Mesenteric fat pad (tissue), 1 donor: ENCODE measurements around the gene EPS15. TPM values are rescaled to one million over a fixed set of nuclear protein-coding genes. Genes with fewer than 3 reads are reported as not detected.

ENCODE experiments used
- DNase-seq: peaks from one replicate; pipeline ENCODE4 v3.0.0-alpha.2; 2020; ENCODE audit warnings: low spot score
- total RNA-seq: library from RNA; stranded (reverse); fragmentation: NEBNext Ultra II Directional; extraction: Animal tissue kit (Norgen Biotek cat#: 25700); gene quantifications from one replicate; pipeline ENCODE4 v1.2.1, GENCODE V29; 2021
- donor health status: DM: yes; HTN: yes; CAD: no.

EPS15 gene
- total RNA-seq, 1 donor from 2014 or later, result 98.9 TPM

DNA sequence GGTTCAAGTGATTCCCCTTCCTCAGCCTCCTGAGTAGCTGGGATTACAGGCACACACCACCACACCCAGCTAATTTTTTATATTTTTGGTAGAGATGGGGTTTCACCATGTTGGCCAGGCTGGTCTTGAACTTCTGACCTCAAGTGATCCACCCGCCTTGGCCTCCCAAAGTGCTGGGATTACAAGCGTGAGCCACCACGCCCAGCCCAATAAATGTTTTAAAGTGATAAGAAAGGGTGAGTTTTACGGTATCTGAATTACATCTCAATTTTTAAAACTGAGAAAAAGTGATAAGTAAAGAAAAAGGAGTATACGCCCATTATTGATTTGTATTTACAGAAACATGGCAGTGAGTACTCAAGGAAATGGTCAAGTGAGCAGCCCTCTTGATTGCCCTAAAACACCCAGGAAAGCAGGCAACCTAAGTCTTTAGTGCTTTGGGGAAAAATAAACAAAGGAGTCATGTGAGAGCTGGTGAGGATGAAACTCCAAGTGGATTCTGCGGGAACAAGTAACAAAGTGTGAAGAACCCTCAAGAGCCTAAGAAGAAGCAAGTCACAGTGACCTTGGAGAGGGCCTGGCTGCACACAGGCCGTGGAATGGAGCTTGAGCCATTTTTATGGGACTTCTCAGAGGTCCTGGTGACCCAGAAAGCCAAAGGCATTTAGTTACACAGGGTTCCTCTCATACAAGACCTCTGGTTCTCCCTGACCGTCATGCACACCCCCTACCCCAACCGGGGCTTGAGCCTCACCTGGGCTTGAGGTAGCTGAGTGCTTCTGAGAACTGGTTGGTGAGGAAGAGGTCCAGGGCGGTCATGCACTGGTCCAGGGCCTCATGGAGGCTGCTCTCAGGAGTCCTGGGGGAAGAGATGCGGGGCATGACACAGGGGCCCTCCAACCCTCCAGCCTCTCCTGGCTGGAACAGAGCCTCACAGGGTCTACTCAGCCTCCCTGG, 197.8 kb downstream of the EPS15 start:
- no peak for DNase-seq

DNA sequence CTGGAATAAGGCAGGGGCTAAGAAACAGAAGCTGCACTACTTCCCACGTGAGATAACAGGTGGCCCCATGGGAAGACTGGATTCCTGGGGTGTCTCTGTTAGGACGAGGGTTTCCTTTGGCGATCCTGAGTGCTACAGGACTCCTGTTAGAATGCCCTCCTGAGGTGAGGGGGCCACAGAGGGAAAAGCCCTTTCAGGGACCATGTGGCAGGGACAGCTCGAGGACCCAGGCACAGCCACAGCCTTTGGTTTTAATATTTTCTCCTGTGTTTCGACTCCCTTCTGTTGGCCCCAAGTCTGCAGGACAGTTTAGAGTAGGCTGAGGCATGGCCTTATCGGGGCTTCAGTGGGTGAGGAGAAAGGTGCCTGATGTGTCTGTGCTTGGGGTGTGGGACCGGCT, 201.3 kb downstream of the EPS15 start:
- no peak for DNase-seq

DNA sequence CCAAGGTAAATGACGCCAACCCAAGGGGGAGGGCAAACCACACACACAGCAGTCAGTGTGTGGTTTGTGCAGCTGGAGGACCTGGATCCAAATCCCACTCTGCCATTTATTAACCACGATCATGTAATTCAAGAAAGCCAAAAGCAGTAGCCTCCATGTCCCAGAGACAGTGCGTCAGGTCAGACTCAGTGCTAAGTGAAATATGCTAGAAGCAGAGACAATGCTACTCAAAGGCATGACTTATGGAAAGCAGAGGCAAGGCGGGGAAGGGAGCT, 202.3 kb downstream of the EPS15 start:
- no peak for DNase-seq

DNA sequence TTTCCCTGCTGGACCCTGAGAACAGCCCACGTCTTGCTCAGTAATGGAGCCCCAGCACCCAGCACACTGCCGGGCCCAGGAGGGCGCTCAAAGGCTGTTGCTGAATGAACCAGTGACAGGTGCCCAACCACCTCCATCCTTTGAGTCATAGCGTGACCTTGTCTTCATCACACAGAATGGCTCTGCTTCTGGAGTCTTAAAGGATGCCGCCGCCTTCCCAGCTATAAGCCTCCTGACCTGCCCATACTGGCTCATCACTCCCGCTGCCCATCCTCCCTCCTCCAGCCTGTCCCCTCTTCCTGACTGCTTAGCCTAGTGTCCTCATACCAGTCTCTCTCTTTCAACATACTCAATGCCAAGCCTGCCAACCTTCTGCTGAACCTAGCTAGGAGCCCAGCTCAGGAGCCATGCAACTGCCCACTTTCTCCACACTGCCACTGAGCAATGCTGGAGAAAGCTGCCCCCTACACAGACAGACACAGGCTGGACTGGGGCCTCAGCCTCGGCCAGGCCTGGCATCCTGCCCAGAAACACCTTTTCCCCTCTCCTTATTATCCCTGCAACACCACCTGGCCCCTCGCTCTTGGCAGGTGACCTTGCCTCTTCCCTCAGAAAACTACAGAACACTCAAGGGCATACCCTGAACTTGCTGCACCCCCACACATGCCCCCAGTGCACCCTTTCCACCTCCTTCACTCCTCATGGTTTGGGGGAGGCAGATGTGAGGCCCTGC, 202.8 kb downstream of the EPS15 start:
- DNase-seq, result no peak

DNA sequence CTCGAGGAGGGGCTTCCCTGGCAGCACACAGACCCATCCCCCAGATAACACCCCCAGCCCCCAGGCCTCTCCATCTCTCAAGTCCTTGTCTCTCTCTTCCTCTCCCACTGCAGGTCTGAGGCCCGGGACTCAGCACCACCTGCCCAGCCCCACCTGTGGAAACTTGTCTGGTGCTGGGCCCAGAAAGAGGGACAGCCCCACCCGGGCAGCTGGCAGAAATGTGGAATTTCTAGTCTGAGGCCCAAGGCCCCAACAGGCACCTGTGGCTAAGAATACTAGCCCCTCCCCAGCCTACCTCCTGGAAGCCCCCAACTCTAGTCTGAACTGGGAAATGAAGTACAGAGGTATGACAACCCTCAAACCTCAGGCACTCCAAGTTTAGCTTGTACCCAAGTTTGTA, 204.1 kb downstream of the EPS15 start:
- DNase-seq, result no peak

DNA sequence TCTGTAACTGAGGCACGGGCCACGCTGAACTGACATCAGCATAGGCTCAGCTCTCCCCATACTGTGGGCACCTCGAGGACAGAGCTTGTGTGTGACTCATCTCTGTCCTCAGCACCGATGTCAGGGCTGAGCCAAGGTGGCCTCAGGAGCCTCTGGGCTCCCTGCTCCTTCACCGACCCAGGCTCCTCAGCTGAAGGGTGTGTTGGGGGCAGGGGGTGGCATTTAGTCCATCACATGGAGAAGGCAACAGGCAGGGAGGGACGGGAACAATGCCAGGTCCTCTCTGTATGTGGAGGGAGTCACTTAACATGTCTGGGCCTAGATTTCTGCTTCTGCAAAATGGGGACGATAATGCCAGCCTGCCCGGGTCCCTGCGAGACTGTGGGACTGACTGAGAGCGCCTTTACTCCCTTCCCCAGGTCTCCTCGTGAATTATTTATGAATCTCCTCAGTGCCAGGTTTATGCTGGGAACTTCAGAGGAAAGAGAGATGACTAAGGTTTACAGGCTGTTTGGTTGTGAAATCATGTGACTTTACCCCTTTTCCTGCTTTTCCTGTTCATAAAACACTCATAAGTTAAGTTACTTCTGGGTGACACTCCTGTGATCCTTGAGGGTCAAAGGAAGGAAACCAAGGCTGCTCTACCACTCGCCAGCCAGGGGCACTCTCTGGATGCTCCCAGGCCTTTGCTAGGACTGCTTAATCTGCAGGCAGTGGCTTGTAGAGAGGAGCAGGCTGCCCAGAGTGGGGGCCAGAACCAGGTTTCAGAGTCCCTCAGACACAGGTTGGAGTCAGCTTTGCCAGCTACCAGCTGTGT, 204.9 kb downstream of the EPS15 start:
- no peak for DNase-seq

DNA sequence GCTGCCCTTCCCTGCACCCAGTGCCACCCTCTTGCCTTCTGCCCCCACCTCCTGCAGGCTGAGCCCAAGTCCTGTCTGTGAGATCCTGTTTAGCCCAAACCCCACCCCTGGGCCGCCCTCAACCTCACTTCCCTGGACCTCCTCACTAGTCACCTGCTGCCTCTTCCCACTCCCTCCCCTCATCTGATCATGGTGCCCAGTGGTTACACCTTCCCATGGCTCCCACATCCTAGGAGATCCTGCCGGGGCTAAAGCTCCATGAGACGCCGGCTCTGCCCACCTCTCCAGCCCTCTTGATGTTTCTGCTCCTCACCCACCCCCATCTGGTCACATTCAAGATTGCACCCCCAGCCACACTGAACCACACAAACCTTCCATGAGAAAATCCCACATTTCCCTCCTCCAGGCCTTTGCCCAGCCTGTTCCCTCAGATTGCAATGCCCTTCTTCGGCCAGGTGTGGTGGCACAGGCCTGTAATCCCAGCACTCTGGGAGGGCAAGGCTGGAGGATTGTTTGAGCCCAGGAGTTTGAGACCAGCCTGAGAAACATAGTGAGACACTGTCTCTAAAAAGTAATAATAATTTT, 205.7 kb downstream of the EPS15 start:
- no peak for DNase-seq

DNA sequence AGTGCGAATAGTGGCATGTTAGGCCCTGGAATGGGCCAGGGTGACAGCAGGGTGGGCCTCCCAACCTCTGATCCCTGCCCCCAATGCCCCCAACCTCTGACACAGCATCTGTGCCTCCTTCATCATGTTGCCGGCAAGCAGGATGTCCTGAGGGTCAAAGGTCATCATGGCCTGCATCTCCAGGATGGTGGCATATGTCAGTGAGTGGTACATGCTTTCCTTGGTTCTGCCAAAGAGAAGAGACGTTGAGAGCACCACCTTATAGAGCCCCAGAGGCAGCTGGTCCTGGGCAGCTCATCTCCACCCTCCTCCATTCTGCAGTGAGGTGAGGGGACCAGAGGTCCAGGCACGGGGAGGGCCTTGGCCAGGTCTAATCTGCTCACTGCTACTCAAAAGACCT, 206.3 kb downstream of the EPS15 start:
- DNase-seq, result no peak

DNA sequence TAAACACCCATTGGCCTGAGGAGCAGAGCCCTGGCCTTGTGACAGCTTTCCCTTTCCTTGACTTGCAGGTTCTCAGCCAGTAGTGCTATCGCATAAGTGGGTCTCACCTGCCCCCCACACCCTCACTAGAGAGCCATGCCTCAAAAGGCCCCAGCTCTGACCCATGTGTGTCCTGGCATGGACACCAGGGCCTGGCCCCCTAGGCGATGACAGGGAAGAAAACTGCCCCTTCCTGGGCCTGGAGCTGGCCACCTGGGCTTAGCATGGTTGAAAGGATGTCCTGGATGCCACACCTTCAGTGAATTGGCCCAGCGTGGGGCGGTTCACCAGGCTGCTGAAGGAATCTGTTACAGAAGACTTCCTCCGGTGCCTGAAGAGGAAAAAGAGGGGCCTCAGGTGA, 207.2 kb downstream of the EPS15 start:
- DNase-seq, result no peak

DNA sequence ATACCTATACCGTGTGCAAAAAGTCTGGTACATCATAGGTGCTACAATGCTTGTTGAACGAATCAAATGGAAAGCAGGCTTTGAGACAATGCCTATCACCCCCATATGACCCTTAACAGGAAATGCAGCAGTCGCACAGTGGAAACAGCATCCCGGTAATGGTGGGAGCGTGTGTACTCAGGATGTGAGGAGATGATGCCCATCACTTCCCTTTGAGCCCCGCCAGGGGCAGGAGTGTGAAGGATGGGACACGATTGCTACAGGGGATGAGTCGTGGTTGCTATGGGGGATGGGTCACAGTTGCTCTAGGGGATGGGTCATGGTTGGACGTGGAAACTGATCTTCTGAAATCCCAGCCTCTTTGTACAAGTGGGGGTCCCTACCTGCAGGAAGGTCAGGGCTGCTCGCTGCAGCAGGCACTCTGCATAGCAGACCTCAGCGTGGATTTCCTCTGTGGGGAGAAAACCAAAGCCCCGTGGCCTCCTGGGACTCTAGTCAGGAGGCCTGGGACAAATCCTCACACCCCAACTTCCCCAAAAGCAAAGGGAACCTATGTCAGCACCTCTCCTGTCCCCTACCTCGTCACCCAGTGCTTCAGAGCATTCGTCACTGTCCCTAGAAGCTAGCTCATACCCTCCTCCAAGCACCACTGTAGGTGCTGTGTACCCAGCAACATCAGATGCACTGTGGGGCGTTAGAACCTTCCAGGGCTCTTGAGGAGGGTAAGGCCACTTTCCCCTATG, 208.0 kb downstream of the EPS15 start:
- DNase-seq, result no peak

DNA sequence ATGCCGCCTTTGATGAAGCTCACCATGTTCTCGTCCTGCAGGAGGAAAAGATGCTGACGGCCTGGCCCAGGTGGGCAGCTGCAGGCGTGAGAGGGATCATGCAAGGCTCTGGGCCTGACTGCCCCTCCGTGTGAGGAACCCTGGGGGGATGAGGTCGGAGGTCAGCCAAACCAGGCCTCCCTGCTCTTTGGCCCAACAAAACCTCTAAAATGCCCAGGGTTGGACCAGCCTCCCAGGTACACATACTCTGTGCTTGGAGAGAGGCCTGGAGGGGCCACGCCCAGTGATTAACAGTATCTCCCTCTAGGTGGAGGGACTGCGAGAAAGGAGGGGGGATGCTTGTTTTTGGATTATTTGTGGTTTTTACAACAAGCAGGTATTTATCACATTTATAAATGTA, 209.8 kb downstream of the EPS15 start:
- no peak for DNase-seq

DNA sequence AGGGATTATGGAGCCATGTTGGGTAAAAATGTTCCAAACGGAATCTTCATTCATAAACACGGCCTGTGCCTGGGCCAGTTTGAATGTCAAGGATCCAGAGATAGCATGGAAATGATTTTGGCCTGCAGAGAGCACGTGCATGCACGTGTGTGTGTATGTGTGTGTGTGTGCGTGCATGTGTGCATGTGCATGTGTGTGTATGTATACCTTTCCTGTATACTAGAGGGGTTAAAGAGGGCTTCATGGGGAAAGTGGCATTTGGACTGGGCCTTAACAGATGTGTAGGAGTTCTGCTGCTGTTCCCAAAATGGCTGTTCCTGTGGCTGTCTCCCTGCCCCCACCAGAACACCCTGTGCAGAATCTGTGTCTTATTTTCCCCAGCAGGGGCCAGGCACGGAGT, 210.4 kb downstream of the EPS15 start:
- DNase-seq, result no peak

DNA sequence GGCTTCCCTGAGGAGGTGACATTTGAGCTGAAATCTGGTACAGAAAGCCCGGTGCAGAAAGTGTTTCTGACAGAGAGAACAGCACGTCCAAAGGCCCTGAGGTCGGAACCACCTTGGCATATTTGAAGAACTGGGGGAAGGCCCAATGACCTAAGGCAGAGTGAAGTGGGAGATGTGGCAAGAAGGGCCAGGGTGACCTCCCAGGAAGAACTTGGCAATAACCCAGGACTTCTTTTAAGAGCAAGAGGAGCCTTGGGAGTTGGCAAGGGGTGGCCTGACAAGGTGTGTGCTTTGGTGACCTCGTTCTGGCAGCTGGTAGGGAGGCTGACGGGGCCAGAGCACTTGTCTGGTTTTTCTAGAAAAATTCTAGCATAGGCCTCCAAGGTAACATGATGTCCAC, 212.1 kb downstream of the EPS15 start:
- no peak for DNase-seq

DNA sequence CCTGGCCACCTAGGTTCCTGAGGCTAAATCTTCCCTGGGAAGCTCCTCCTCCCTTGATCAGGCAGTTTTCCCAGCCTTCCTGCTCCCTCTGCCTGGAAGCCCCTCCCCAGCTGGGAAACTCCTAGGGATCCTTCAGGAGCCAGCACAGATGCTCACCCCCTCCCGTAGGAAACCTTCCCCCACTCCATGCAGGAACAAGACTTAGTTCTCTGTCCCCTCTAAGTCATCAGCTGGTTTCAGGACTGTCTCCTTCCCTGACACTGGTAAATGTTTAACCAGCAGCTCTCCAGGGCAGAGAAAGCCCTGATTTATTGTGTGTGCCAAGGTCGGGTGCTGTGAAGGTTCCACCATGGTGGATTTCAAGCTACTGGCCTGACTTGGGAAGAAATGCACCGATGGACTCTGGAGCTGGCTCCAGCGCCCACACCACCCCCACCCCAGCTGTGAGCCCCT, 213.7 kb downstream of the EPS15 start:
- DNase-seq, result no peak

DNA sequence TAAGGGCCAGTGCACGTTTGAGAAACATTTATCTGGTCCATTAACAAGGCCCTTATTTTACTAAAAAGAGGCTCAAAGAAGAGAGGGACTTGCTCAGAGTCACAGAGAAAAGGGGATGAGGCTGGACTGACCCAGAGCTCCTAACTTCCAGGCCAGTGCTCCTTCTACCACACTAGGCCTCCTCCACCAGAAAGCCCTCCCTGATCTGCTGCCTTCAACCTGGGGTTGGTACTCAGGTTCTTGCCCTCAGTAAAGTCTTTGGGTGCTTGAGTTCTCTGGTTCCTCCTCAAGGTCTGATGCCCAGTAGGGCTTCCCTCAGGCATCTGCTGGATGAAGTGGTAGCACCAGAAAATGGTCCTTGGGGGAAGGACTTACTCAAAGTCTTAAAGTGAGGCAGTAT, 214.7 kb downstream of the EPS15 start:
- DNase-seq, result no peak

Other genes starting within 250 kb of the EPS15 start
- gene TTC39A, start 188.7 kb downstream of the EPS15 start, total RNA-seq, result 0.45 TPM
- 51.6 TPM for gene OSBPL9, start 97.8 kb upstream of the EPS15 start, total RNA-seq